Liver (tissue), 9 donors: ENCODE measurements around the gene ATP2B2. TPM values are rescaled to one million over a fixed set of nuclear protein-coding genes. Genes with fewer than 3 reads are reported as not detected.

Experiments
- DNase-seq: peaks from one replicate; pipeline ENCODE4 v3.0.0-alpha.2; 2017; ENCODE audit warnings: low spot score
- H3K27ac ChIP-seq, 2 donors: one replicate each; pipeline ENCODE4 v1.7.0; 2013; ENCODE audit warnings: inconsistent platforms in 2 of 2, low read length in 2 of 2, control low read depth in 1 of 2, low read depth in 1 of 2, mild to moderate bottlenecking in 1 of 2
- H3K27me3 ChIP-seq, 4 donors: one replicate each; pipeline versions ENCODE4 v1.6.1 to v1.7.0; 2013; ENCODE audit warnings: low read length in 3 of 4, inconsistent platforms in 1 of 4, mild to moderate bottlenecking in 1 of 4, moderate library complexity in 1 of 4; ENCODE audit not compliant: control insufficient read depth in 4 of 4, insufficient read depth in 4 of 4
- H3K36me3 ChIP-seq, 4 donors: one replicate each; pipeline versions ENCODE4 v1.6.1 to v1.7.0; 2013; ENCODE audit warnings: low read length in 3 of 4, mild to moderate bottlenecking in 3 of 4, low read depth in 1 of 4, moderate library complexity in 1 of 4; ENCODE audit not compliant: control insufficient read depth in 4 of 4, insufficient read depth in 3 of 4
- H3K4me1 ChIP-seq, 4 donors: one replicate each; pipeline versions ENCODE4 v1.6.1 to v1.7.0; 2013; ENCODE audit warnings: low read length in 3 of 4, mild to moderate bottlenecking in 3 of 4, moderate library complexity in 1 of 4; ENCODE audit not compliant: control insufficient read depth in 4 of 4, insufficient read depth in 4 of 4
- H3K4me3 ChIP-seq, 3 donors: one replicate each; pipeline versions ENCODE4 v1.6.1 to v1.7.0; 2013; ENCODE audit warnings: low read length in 3 of 3, control low read depth in 1 of 3, low read depth in 1 of 3, mild to moderate bottlenecking in 1 of 3
- H3K9ac ChIP-seq, 2 donors: one replicate each; pipeline ENCODE4 v1.7.0; 2013; ENCODE audit warnings: low read length in 2 of 2, mild to moderate bottlenecking in 2 of 2, moderate library complexity in 2 of 2, control low read depth in 1 of 2, low read depth in 1 of 2
- H3K9me3 ChIP-seq, 4 donors: one replicate each; pipeline versions ENCODE4 v1.6.1 to v1.7.0; 2013; ENCODE audit warnings: low read length in 3 of 4; ENCODE audit not compliant: control insufficient read depth in 4 of 4
- ATF3 ChIP-seq: IDR thresholded peaks from 2 replicates; pipeline ENCODE4 v1.6.1; 2016; ENCODE audit warnings: antibody characterized with exemption
- CTCF ChIP-seq: fragments of 150-350 bp; IDR thresholded peaks from 2 replicates; pipeline ENCODE4 v1.5.1; 2017; ENCODE audit warnings: improper control_type of control experiment, low read depth, low read length; ENCODE audit not compliant: missing input control
- EGR1 ChIP-seq, 2 donors: IDR thresholded peaks; 2 replicates each; pipeline ENCODE4 v1.6.1; 2016 to 2018; ENCODE audit warnings: antibody characterized with exemption in 2 of 2, low read depth in 2 of 2
- FOXA1 ChIP-seq: IDR thresholded peaks from 2 replicates; pipeline ENCODE4 v1.6.1; 2016; ENCODE audit warnings: antibody characterized with exemption
- FOXA2 ChIP-seq: IDR thresholded peaks from 2 replicates; pipeline ENCODE4 v1.6.1; 2016; ENCODE audit warnings: antibody characterized with exemption
- GABPA ChIP-seq, 2 donors: IDR thresholded peaks in 1 of 2; conservative IDR thresholded peaks in 1 of 2; 2 replicates each; pipeline ENCODE4 v1.6.1; 2016; ENCODE audit warnings: antibody characterized with exemption in 2 of 2, mild to moderate bottlenecking in 1 of 2, moderate library complexity in 1 of 2
- HNF4A ChIP-seq, 2 donors: conservative IDR thresholded peaks; 2 replicates each; pipeline ENCODE4 v1.6.1; 2016; ENCODE audit warnings: antibody characterized with exemption in 2 of 2, mild to moderate bottlenecking in 2 of 2
- HNF4G ChIP-seq: IDR thresholded peaks from 2 replicates; pipeline ENCODE4 v1.6.1; 2016; ENCODE audit warnings: antibody characterized with exemption
- JUND ChIP-seq, 2 donors: IDR thresholded peaks; 2 replicates each; pipeline ENCODE4 v1.6.1; 2016; ENCODE audit warnings: antibody characterized with exemption in 2 of 2
- MAX ChIP-seq: IDR thresholded peaks from 2 replicates; pipeline ENCODE4 v1.6.1; 2016; ENCODE audit warnings: antibody characterized with exemption
- NR2F2 ChIP-seq: IDR thresholded peaks from 2 replicates; pipeline ENCODE4 v1.6.1; 2016; ENCODE audit warnings: antibody characterized with exemption
- RAD21 ChIP-seq, 2 donors: IDR thresholded peaks; 2 replicates each; pipeline ENCODE4 v1.6.1; 2016; ENCODE audit warnings: antibody characterized with exemption in 2 of 2, mild to moderate bottlenecking in 2 of 2
- REST ChIP-seq: IDR thresholded peaks from 2 replicates; pipeline ENCODE4 v1.6.1; 2016; ENCODE audit warnings: antibody characterized with exemption, mild to moderate bottlenecking
- RXRA ChIP-seq, 2 donors: IDR thresholded peaks; 2 replicates each; pipeline ENCODE4 v1.6.1; 2017 to 2018; ENCODE audit warnings: antibody characterized with exemption in 2 of 2, mild to moderate bottlenecking in 1 of 2
- SP1 ChIP-seq: IDR thresholded peaks from 2 replicates; pipeline ENCODE4 v1.6.1; 2018; ENCODE audit warnings: antibody characterized with exemption, mild to moderate bottlenecking
- TAF1 ChIP-seq: conservative IDR thresholded peaks from 2 replicates; pipeline ENCODE4 v1.6.1; 2016; ENCODE audit warnings: antibody characterized with exemption, mild to moderate bottlenecking
- YY1 ChIP-seq: IDR thresholded peaks from 2 replicates; pipeline ENCODE4 v1.6.1; 2016; ENCODE audit warnings: antibody characterized with exemption, mild to moderate bottlenecking
- ZBTB33 ChIP-seq: IDR thresholded peaks from 2 replicates; pipeline ENCODE4 v1.6.1; 2016; ENCODE audit warnings: antibody characterized with exemption
- WGBS: extraction: QIAGEN DNeasy Blood & Tissue Kit; methylation state at CpG from one replicate; pipeline ENCODE4 v1.1.7; 2013; 5-methylcytosine and 5-hydroxymethylcytosine counted together
- polyA plus RNA-seq, 2 donors: library from polyadenylated mRNA; stranded (reverse) in 1 of 2; unstranded in 1 of 2; fragments of 200-250 nt in 1 of 2; fragments of >200 nt in 1 of 2; fragmentation: Nextera tagmentation in 1 of 2; extraction: Ambion mirVana in 1 of 2; gene quantifications; one replicate each; pipeline versions ENCODE4 v1.2.1 to v1.2.3, GENCODE V29; 2013 to 2015
- total RNA-seq, 2 donors: library from RNA; depleted of rRNA; stranded (reverse); fragments of >200 nt; gene quantifications; one replicate each; pipeline ENCODE4 v1.2.3, GENCODE V29; 2014
- donor health status: healthy.
- donor health status: healthy.
- donor health status: healthy.
- donor health status: healthy.
- donor health status: healthy.

The ATP2B2 gene
- total and polyA plus RNA-seq, 4 donors: 10.4 to 27.8 (median 20.7) TPM

GRCh38 chr3:10349801-10350200, 155.6 kb downstream of the ATP2B2 start:
- no peak for DNase-seq
- Histone ChIP-seq H3K9me3 (no peaks in the 10 kb centered on the region), H3K9ac (no peak overlapping the region), H3K36me3 (peaks cover 11 to 72% (median 28%) of the 10 kb centered on the region in 4 donors), H3K27me3 (no peaks in the 10 kb centered on the region), H3K27ac (no peak overlapping the region), H3K4me1 (no peaks in the 10 kb centered on the region), H3K4me3 (no peak overlapping the region)
- TF ChIP-seq HNF4G (no peak), SP1 (no peak), EGR1 (IDR thresholded peaks at IDR 0.05; ENCODE audit: low read depth in 2 of 2) (no peak), ATF3 (no peak), REST (no peak), RAD21 (IDR thresholded peaks at IDR 0.05) (no peak), NR2F2 (no peak), MAX (no peak), JUND (IDR thresholded peaks at IDR 0.05) (no peak), HNF4A (conservative IDR thresholded peaks at IDR 0.05) (no peak), YY1 (no peak), FOXA2 (no peak), GABPA (IDR thresholded peaks at IDR 0.05 in 1 of 2, conservative IDR thresholded peaks at IDR 0.05 in 1 of 2) (no peak), TAF1 (no peak), FOXA1 (no peak), ZBTB33 (no peak), RXRA (IDR thresholded peaks at IDR 0.05) (no peak), CTCF (no peak)
- WGBS: 94% methylated on average over 10 of the region's 10 CpGs

- no peak overlapping the region for H3K9ac ChIP-seq
- H3K27ac ChIP-seq: no peak overlapping the region
- no peak for DNase-seq
- no peaks in the 10 kb centered on the region for H3K9me3 ChIP-seq
- H3K27me3 ChIP-seq: no peaks in the 10 kb centered on the region
- no peaks in the 10 kb centered on the region for H3K4me1 ChIP-seq
- WGBS: 91% methylated on average over 5 of the region's 5 CpGs
- H3K4me3 ChIP-seq: no peak overlapping the region
- TF ChIP-seq EGR1 (IDR thresholded peaks at IDR 0.05; ENCODE audit: low read depth in 2 of 2): no peak
- TF ChIP-seq RXRA (IDR thresholded peaks at IDR 0.05): no peak
- no peak for TF ChIP-seq REST
- TF ChIP-seq MAX: no peak
- no peak for TF ChIP-seq YY1
- no peak for TF ChIP-seq JUND (IDR thresholded peaks at IDR 0.05)
- TF ChIP-seq GABPA (IDR thresholded peaks at IDR 0.05 in 1 of 2, conservative IDR thresholded peaks at IDR 0.05 in 1 of 2): no peak
- no peak for TF ChIP-seq HNF4A (conservative IDR thresholded peaks at IDR 0.05)
- TF ChIP-seq FOXA1: no peak
- peaks cover 11 to 68% (median 25%) of the 10 kb centered on the region in 4 donors for H3K36me3 ChIP-seq
These were observed 157.0 kb downstream of the ATP2B2 start for GRCh38 chr3:10348404-10348721.
